SK-N-SH (cell line): ENCODE measurements around the gene BACE1-AS. TPM values are rescaled to one million over a fixed set of nuclear protein-coding genes. Genes with fewer than 3 reads are reported as not detected.

Source experiments
- CTCF ChIA-PET: fragments of 300-600, 350-600 bp; formaldehyde crosslinking; extraction: SDS; loops from one replicate; lab custom pipeline; 2021; lab: Yijun Ruan, JAX
- POLR2A ChIA-PET: fragments of 350-600 bp; sonication (Branson Sonifier 250); formaldehyde crosslinking; extraction: SDS; loops from one replicate; lab custom pipeline; 2020; ENCODE audit warnings: antibody characterized with exemption, inconsistent platforms; lab: Yijun Ruan, JAX
- DNase-seq: peaks from one replicate; pipeline ENCODE4 v3.0.0; 2012
- H2AFZ ChIP-seq: fragments of 200-600 bp; sonication (generic); 2 replicates; pipeline ENCODE4 v1.8.1; 2016; ENCODE audit warnings: antibody characterized with exemption, mild to moderate bottlenecking, low read depth
- H3F3A ChIP-seq: fragments of 200-600 bp; sonication (generic); replicated peaks from 2 replicates; pipeline ENCODE3; 2016; ENCODE audit warnings: antibody characterized with exemption, mild to moderate bottlenecking; ENCODE audit not compliant: insufficient read depth
- H3K27ac ChIP-seq, 2 experiments: fragments of 200-500 bp in 1 of 2; fragments of 200-600 bp in 1 of 2; sonication (Bioruptor generic) in 1 of 2; sonication (generic), shearing (Covaris generic) in 1 of 2; 2 replicates each; pipeline versions ENCODE4 v1.5.1 to v1.6.1; 2014 to 2016; ENCODE audit warnings: low read depth in 2 of 2, inconsistent platforms in 1 of 2, low read length in 1 of 2, mild to moderate bottlenecking in 1 of 2, mixed read lengths in 1 of 2
- H3K27me3 ChIP-seq: fragments of 200-600 bp; sonication (generic), shearing (Covaris generic); 2 replicates; pipeline ENCODE4 v1.6.1; 2016; ENCODE audit warnings: mixed run types; ENCODE audit not compliant: insufficient read depth
- H3K36me3 ChIP-seq, 2 experiments: fragments of 200-500 bp in 1 of 2; fragments of 200-600 bp in 1 of 2; sonication (Bioruptor generic) in 1 of 2; sonication (generic) in 1 of 2; replicated peaks in 1 of 2; 2 replicates each; pipeline versions ENCODE3 to v1.5.1; 2014 to 2016; ENCODE audit warnings: low read length in 1 of 2, mild to moderate bottlenecking in 1 of 2; ENCODE audit not compliant: insufficient read depth in 2 of 2, control insufficient read depth in 1 of 2
- H3K4me1 ChIP-seq, 2 experiments: fragments of 200-500 bp in 1 of 2; fragments of 200-600 bp in 1 of 2; sonication (Bioruptor generic) in 1 of 2; sonication (generic), shearing (Covaris generic) in 1 of 2; 2 replicates each; pipeline versions ENCODE4 v1.5.1 to v1.6.1; 2014 to 2016; ENCODE audit warnings: low read depth in 1 of 2, low read length in 1 of 2, mixed run types in 1 of 2; ENCODE audit not compliant: insufficient read depth in 2 of 2, control insufficient read depth in 1 of 2
- H3K4me2 ChIP-seq: fragments of 200-600 bp; sonication (generic), shearing (Covaris generic); 2 replicates; pipeline ENCODE4 v1.6.1; 2017; ENCODE audit warnings: mixed run types
- H3K4me3 ChIP-seq, 2 experiments: fragments of 200-500 bp in 1 of 2; fragments of 200-600 bp in 1 of 2; sonication (Bioruptor generic) in 1 of 2; sonication (generic), shearing (Covaris generic) in 1 of 2; 2 replicates each; pipeline versions ENCODE4 v1.5.1 to v1.8.1; 2014 to 2016; ENCODE audit warnings: low read depth in 2 of 2, inconsistent platforms in 1 of 2, low read length in 1 of 2, mild to moderate bottlenecking in 1 of 2, mixed read lengths in 1 of 2, moderate library complexity in 1 of 2
- H3K79me2 ChIP-seq: fragments of 200-600 bp; sonication (generic); 2 replicates; pipeline ENCODE4 v1.8.1; 2017; ENCODE audit warnings: mild to moderate bottlenecking; ENCODE audit not compliant: insufficient read depth
- H3K9ac ChIP-seq: fragments of 200-600 bp; sonication (generic); 2 replicates; pipeline ENCODE4 v1.6.1; 2017; ENCODE audit warnings: mixed run types
- H3K9me2 ChIP-seq: fragments of 200-600 bp; sonication (generic); 2 replicates; pipeline ENCODE4 v1.6.1; 2017; ENCODE audit warnings: mixed run types
- H3K9me3 ChIP-seq: fragments of 200-600 bp; sonication (generic); 2 replicates; pipeline ENCODE4 v1.6.1; 2017; ENCODE audit warnings: mixed run types, mild to moderate bottlenecking, moderate library complexity
- H4K20me1 ChIP-seq: fragments of 200-600 bp; sonication (generic); 2 replicates; pipeline ENCODE4 v1.6.1; 2017; ENCODE audit warnings: mild to moderate bottlenecking, mixed run types; ENCODE audit not compliant: insufficient read depth
- CTCF ChIP-seq: fragments of 200-600 bp; sonication (generic); IDR thresholded peaks from 2 replicates; pipeline ENCODE4 v1.6.1; 2017; ENCODE audit warnings: antibody characterized with exemption, mild to moderate bottlenecking, moderate library complexity
- ELF1 ChIP-seq: IDR thresholded peaks from 2 replicates; pipeline ENCODE4 v1.4.0; 2012
- EZH2phosphoT487 ChIP-seq: fragments of 200-600 bp; sonication (generic); IDR thresholded peaks from 2 replicates; pipeline ENCODE4 v1.6.1; 2017; ENCODE audit warnings: low read depth, mixed run types, mild to moderate bottlenecking, antibody characterized with exemption, moderate library complexity, borderline replicate concordance
- FOSL2 ChIP-seq: IDR thresholded peaks from 2 replicates; pipeline ENCODE4 v1.4.0; 2012; ENCODE audit warnings: low read depth, mild to moderate bottlenecking, moderate library complexity, borderline replicate concordance
- FOXJ3 ChIP-seq: sonication (generic); formaldehyde crosslinking; IDR thresholded peaks from 2 replicates; pipeline ENCODE4 v1.5.1; 2020; ENCODE audit warnings: mild to moderate bottlenecking, missing genetic modification reagents
- FOXM1 ChIP-seq: IDR thresholded peaks from 2 replicates; pipeline ENCODE4 v1.4.0; 2012; ENCODE audit warnings: low read depth, mild to moderate bottlenecking
- JUND ChIP-seq: IDR thresholded peaks from 2 replicates; pipeline ENCODE4 v1.4.0; 2012
- MEF2A ChIP-seq: IDR thresholded peaks from 2 replicates; pipeline ENCODE4 v1.4.0; 2012; ENCODE audit warnings: low read depth, borderline replicate concordance
- NFIC ChIP-seq: IDR thresholded peaks from 2 replicates; pipeline ENCODE4 v1.4.0; 2012; ENCODE audit warnings: borderline replicate concordance
- NRF1 ChIP-seq: IDR thresholded peaks from 2 replicates; pipeline ENCODE4 v1.6.1; 2012; ENCODE audit warnings: low read depth, mild to moderate bottlenecking, low read length
- PBX3 ChIP-seq: IDR thresholded peaks from 2 replicates; pipeline ENCODE4; 2012
- RFX5 ChIP-seq: IDR thresholded peaks from 2 replicates; pipeline ENCODE4 v1.6.1; 2012; ENCODE audit warnings: mild to moderate bottlenecking, improper control_type of control experiment, low read length
- RXRA ChIP-seq: IDR thresholded peaks from 2 replicates; pipeline ENCODE4 v1.4.0; 2012; ENCODE audit warnings: low read depth, mild to moderate bottlenecking, borderline replicate concordance
- SMC3 ChIP-seq: IDR thresholded peaks from 2 replicates; pipeline ENCODE4 v1.6.1; 2012; ENCODE audit warnings: low read depth, low read length, improper control_type of control experiment
- TCF12 ChIP-seq: IDR thresholded peaks from 2 replicates; pipeline ENCODE4 v1.4.0; 2012
- YY1 ChIP-seq: IDR thresholded peaks from 2 replicates; pipeline ENCODE4 v1.4.0; 2012; ENCODE audit warnings: low read depth, mild to moderate bottlenecking
- WGBS: methylation state at CpG from one replicate; pipeline ENCODE4 v1.1.6; 2017; ENCODE audit warnings: low lambda C conversion rate; 5-methylcytosine and 5-hydroxymethylcytosine counted together
- polyA plus RNA-seq, 3 experiments: library from polyadenylated mRNA; depleted of rRNA; stranded (reverse); fragments of >200 nt; gene quantifications; 2 replicates each; pipeline ENCODE4 v1.2.3, GENCODE V29; 2012

The BACE1-AS gene
- polyA plus RNA-seq, 1 of the 3 experiments (the other 2 are of a cell fraction), result 5.7 TPM

GRCh38 chr11:117302228-117302627 is 11.1 kb downstream of the BACE1-AS start:
- Histone ChIP-seq H3F3A (no peaks in the 10 kb centered on the region), H4K20me1 (no peaks in the 10 kb centered on the region), H3K4me2 (no peak overlapping the region), H3K4me1 (peaks cover 0 to 15% of the 10 kb centered on the region in 2 experiments; a peak in 1 of 4 replicates), H3K27me3 (no peaks in the 10 kb centered on the region), H2AFZ (no peak overlapping the region), H3K9ac (no peak overlapping the region), H3K4me3 (no peak overlapping the region), H3K79me2 (0 out of 2 replicates have a peak, but pooled peaks cover 4% of the 10 kb centered on the region), H3K36me3 (no peaks in the 10 kb centered on the region), H3K9me3 (no peaks in the 10 kb centered on the region), H3K27ac (no peak overlapping the region), H3K9me2 (no peaks in the 10 kb centered on the region)
- DNase-seq, result no peak
- TF ChIP-seq TCF12 (no peak), NRF1 (no peak), RFX5 (no peak), MEF2A (no peak)
- POLR2A ChIA-PET, result no interaction called here
- CTCF ChIA-PET, result interaction anchor here (2.4 kb wide), 1 partner anchor 13 kb away, joined by 8 read pairs; the partner anchor contains the start of gene BACE1
- WGBS, result 94% methylated on average over 6 of the region's 7 CpGs

- no peaks in the 10 kb centered on the region for H3K36me3 ChIP-seq
- no peak for DNase-seq
- no peaks in the 10 kb centered on the region for H4K20me1 ChIP-seq
- H3K4me1 ChIP-seq, result peaks cover 0 to 15% of the 10 kb centered on the region in 2 experiments; a peak in 1 of 4 replicates
- no peaks in the 10 kb centered on the region for H3K9me3 ChIP-seq
- H3F3A ChIP-seq, result no peaks in the 10 kb centered on the region
- no peak overlapping the region for H3K9ac ChIP-seq
- ChIA-PET CTCF (interaction anchor here (2.4 kb wide), 1 partner anchor 12 kb away, joined by 8 read pairs; the partner anchor contains the start of gene BACE1), POLR2A (no interaction called here)
- H2AFZ ChIP-seq, result no peak overlapping the region
- WGBS, result 50% methylated on average over 1 of the region's 4 CpGs
- no peaks in the 10 kb centered on the region for H3K27me3 ChIP-seq
- TF ChIP-seq SMC3 (no peak), EZH2phosphoT487 (no peak), TCF12 (no peak), RXRA (no peak)
- no peak overlapping the region for H3K4me2 ChIP-seq
- H3K4me3 ChIP-seq, result no peak overlapping the region
- H3K9me2 ChIP-seq, result no peaks in the 10 kb centered on the region
- 0 out of 2 replicates have a peak, but pooled peaks cover 4% of the 10 kb centered on the region for H3K79me2 ChIP-seq
- H3K27ac ChIP-seq, result no peak overlapping the region
Measured at GRCh38 chr11:117303101-117303500, 12.0 kb downstream of the BACE1-AS start.

- POLR2A ChIA-PET, result no interaction called here
- H3K9me2 ChIP-seq, result no peaks in the 10 kb centered on the region
- H3K4me1 ChIP-seq, result peaks cover 0 to 15% of the 10 kb centered on the region in 2 experiments; a peak in 1 of 4 replicates
- H3K9ac ChIP-seq, result no peak overlapping the region
- H3K27ac ChIP-seq, result no peak overlapping the region
- H3K4me2 ChIP-seq, result no peak overlapping the region
- H3K36me3 ChIP-seq, result no peaks in the 10 kb centered on the region
- DNase-seq, result no peak
- CTCF ChIA-PET, result interaction anchor here (2.4 kb wide), 1 partner anchor 12 kb away, joined by 8 read pairs; the partner anchor contains the start of gene BACE1
- no peaks in the 10 kb centered on the region for H3K9me3 ChIP-seq
- WGBS, result 99% methylated on average over 5 of the region's 5 CpGs
- H3K27me3 ChIP-seq, result no peaks in the 10 kb centered on the region
- H3F3A ChIP-seq, result no peaks in the 10 kb centered on the region
- H3K4me3 ChIP-seq, result no peak overlapping the region
- TF ChIP-seq FOXJ3 (no peak), JUND (no peak), PBX3 (no peak), NFIC (no peak), CTCF (no peak), FOXM1 (no peak), ELF1 (no peak), FOSL2 (no peak), RXRA (no peak), YY1 (no peak)
- H2AFZ ChIP-seq, result no peak overlapping the region
- 0 out of 2 replicates have a peak, but pooled peaks cover 4% of the 10 kb centered on the region for H3K79me2 ChIP-seq
- no peaks in the 10 kb centered on the region for H4K20me1 ChIP-seq
Measured at GRCh38 chr11:117303646-117304315, 12.6 kb downstream of the BACE1-AS start.
